K562 (cell line): ENCODE measurements around the gene OR2AG1. TPM values are rescaled to one million over a fixed set of nuclear protein-coding genes. Genes with fewer than 3 reads are reported as not detected.

ENCODE experiments used
- BDP1 ChIP-seq: IDR thresholded peaks from 3 replicates; pipeline ENCODE4 v1.6.1; 2011; ENCODE audit not compliant: insufficient read length, insufficient read depth
- CTBP1 ChIP-seq: fragments of 450-650 bp; IDR thresholded peaks from 2 replicates; pipeline ENCODE4 v1.6.1; 2016; ENCODE audit warnings: borderline replicate concordance
- EWSR1 ChIP-seq: fragments of 450-650 bp; IDR thresholded peaks from 2 replicates; pipeline ENCODE4 v1.6.1; 2018; ENCODE audit warnings: borderline replicate concordance, mild to moderate bottlenecking, low read depth, moderate library complexity; ENCODE audit not compliant: partially characterized antibody
- HSF4 ChIP-seq: fragments of 250-450 bp; sonication (Bioruptor Pico); IDR thresholded peaks from 2 replicates; pipeline ENCODE4 v2.1.2; 2022; ENCODE audit warnings: mild to moderate bottlenecking, moderate library complexity, borderline replicate concordance
- RBM15 ChIP-seq: fragments of 200-400 bp; formaldehyde crosslinking; IDR thresholded peaks from 2 replicates; pipeline ENCODE4 v1.6.1; 2018; ENCODE audit warnings: mild to moderate bottlenecking, low read length, moderate library complexity; ENCODE audit not compliant: insufficient read depth
- THRAP3 ChIP-seq: fragments of 450-650 bp; IDR thresholded peaks from 2 replicates; pipeline ENCODE4 v1.6.1; 2016; ENCODE audit warnings: mild to moderate bottlenecking, inconsistent platforms, borderline replicate concordance
- WHSC1 ChIP-seq: IDR thresholded peaks from one replicate; pipeline ENCODE4 v1.6.1; 2012; ENCODE audit warnings: low read length, control low read depth, inconsistent platforms
- ZFX ChIP-seq: sonication (generic); formaldehyde crosslinking; IDR thresholded peaks from 2 replicates; pipeline ENCODE4 v1.8.0; 2022; ENCODE audit warnings: mild to moderate bottlenecking, missing genetic modification reagents, moderate library complexity
- ZNF24 ChIP-seq: fragments of 450-650 bp; IDR thresholded peaks from 2 replicates; pipeline ENCODE4 v1.6.1; 2016
- ZNF561 ChIP-seq: fragments of 450-650 bp; formaldehyde crosslinking; conservative IDR thresholded peaks from 2 replicates; pipeline ENCODE4 v1.4.0; 2020; ENCODE audit warnings: mild to moderate bottlenecking, moderate library complexity
- polyA plus RNA-seq, 8 experiments: library from polyadenylated mRNA; depleted of rRNA in 4 of 8; stranded (reverse) in 5 of 8; unstranded in 3 of 8; fragments of >200 nt; fragmentation: Nextera tagmentation in 2 of 8; fragmentation: Illumina TruSeq in 1 of 8; extraction: Ambion mirVana in 2 of 8; extraction: Trizol in 1 of 8; gene quantifications; 2 replicates each; pipeline versions ENCODE4 v1.2.1 to v1.2.3, GENCODE V29; 2011 to 2014; ENCODE audit warnings: inconsistent platforms in 1 of 8, missing spikeins in 1 of 8
- total RNA-seq, 7 experiments: library from RNA; depleted of rRNA in 6 of 7; stranded (reverse); fragments of >200 nt in 6 of 7; fragmentation: Illumina TruSeq in 2 of 7; extraction: Trizol in 2 of 7; gene quantifications; 2 replicates each; pipeline versions ENCODE4 v1.2.1 to v1.2.3, GENCODE V29; 2011 to 2021; ENCODE audit warnings: low replicate concordance in 1 of 7
- TF ChIP-seq, protein P1 (sequence below): fragments of 200-800 bp; sonication (Bioruptor generic); IDR thresholded peaks from 2 replicates; pipeline ENCODE4 v1.6.1; 2017; ENCODE audit warnings: missing genetic modification characterization, missing compliant biosample characterization
- TF ChIP-seq, protein P2 (sequence below): sonication (generic); formaldehyde crosslinking; IDR thresholded peaks from 2 replicates; pipeline ENCODE4 v1.8.0; 2022; ENCODE audit warnings: mild to moderate bottlenecking, low read depth, missing genetic modification reagents
- TF ChIP-seq, protein P3 (sequence below): sonication (generic); formaldehyde crosslinking; IDR thresholded peaks from 2 replicates; pipeline ENCODE4 v1.8.0; 2022; ENCODE audit warnings: mild to moderate bottlenecking, missing genetic modification reagents
- TF ChIP-seq, protein P4 (sequence below): fragments of 450-650 bp; IDR thresholded peaks from 2 replicates; pipeline ENCODE4 v1.6.1; 2016; ENCODE audit warnings: antibody characterized with exemption

The OR2AG1 gene
- total and polyA plus RNA-seq, 9 of the 15 experiments (the other 6 are each of a cell fraction or from before 2014, with no cell fraction given), result 0.05 to 0.11 (median 0.07) TPM; not detected in 5

DNA sequence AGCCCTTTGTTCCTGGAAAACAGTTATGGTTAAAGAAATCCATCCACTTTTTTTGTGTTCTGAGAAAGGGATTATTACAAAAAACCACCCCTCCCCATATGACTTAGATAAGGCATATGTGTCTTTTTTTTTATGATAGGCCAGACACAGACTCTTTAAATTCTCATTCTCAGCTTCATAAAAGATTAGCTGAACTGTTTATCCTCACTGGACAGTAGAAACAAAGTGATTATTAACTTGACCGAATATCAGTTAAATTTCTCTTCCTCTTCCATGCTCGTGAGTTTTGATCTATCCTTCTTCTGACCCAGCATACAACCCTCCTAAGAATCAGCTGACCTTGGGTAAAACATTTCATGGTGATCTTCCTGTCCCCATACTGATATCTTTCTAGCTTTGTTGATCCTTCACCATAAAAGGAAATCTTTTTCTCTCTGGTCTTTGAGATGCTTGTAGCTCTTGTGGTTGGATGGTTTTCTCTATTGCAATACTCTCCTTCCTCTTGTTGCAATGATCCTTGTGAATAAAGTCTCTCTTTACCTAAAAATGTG is 37.3 kb upstream of the OR2AG1 start (continued):
- TF ChIP-seq CTBP1, result 0 out of 2 replicates have a peak, but pooled peaks have one; percentile 39
- TF ChIP-seq, protein P1, sequence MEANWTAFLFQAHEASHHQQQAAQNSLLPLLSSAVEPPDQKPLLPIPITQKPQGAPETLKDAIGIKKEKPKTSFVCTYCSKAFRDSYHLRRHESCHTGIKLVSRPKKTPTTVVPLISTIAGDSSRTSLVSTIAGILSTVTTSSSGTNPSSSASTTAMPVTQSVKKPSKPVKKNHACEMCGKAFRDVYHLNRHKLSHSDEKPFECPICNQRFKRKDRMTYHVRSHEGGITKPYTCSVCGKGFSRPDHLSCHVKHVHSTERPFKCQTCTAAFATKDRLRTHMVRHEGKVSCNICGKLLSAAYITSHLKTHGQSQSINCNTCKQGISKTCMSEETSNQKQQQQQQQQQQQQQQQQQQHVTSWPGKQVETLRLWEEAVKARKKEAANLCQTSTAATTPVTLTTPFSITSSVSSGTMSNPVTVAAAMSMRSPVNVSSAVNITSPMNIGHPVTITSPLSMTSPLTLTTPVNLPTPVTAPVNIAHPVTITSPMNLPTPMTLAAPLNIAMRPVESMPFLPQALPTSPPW (CRISPR knock-in tag), result peak; percentile 50
- TF ChIP-seq, protein P2, sequence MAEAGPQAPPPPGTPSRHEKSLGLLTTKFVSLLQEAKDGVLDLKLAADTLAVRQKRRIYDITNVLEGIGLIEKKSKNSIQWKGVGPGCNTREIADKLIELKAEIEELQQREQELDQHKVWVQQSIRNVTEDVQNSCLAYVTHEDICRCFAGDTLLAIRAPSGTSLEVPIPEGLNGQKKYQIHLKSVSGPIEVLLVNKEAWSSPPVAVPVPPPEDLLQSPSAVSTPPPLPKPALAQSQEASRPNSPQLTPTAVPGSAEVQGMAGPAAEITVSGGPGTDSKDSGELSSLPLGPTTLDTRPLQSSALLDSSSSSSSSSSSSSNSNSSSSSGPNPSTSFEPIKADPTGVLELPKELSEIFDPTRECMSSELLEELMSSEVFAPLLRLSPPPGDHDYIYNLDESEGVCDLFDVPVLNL (CRISPR knock-in tag), result no peak
- TF ChIP-seq ZNF561, result no peak
- TF ChIP-seq THRAP3, result no peak
- no peak for TF ChIP-seq HSF4 (CRISPR knock-in tag)
- TF ChIP-seq ZFX, result no peak
- TF ChIP-seq ZNF24, result 0 out of 2 replicates have a peak, but pooled peaks have one; percentile 9
- TF ChIP-seq WHSC1, result no peak
- TF ChIP-seq BDP1, result no peak
- TF ChIP-seq, protein P3, sequence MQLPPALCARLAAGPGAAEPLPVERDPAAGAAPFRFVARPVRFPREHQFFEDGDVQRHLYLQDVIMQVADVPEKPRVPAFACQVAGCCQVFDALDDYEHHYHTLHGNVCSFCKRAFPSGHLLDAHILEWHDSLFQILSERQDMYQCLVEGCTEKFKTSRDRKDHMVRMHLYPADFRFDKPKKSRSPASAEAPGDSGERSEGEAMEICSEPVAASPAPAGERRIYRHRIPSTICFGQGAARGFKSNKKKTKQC (CRISPR knock-in tag), result no peak
- TF ChIP-seq, protein P4, sequence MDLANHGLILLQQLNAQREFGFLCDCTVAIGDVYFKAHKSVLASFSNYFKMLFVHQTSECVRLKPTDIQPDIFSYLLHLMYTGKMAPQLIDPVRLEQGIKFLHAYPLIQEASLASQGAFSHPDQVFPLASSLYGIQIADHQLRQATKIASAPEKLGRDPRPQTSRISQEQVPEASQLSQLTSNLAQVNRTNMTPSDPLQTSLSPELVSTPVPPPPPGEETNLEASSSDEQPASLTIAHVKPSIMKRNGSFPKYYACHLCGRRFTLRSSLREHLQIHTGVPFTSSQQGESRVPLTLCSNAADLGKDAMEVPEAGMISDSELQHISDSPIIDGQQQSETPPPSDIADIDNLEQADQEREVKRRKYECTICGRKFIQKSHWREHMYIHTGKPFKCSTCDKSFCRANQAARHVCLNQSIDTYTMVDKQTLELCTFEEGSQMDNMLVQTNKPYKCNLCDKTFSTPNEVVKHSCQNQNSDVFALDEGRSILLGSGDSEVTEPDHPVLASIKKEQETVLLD, result no peak
- TF ChIP-seq RBM15, result no peak
- no peak for TF ChIP-seq EWSR1
